Stimulated activated CD8-positive, alpha-beta memory T cell treated with anti-CD3 and anti-CD28 coated beads, Interleukin-7, amount 100 ng/mL, for 48 hours (primary cell): ENCODE data around the gene RNF17.

Source experiments
- DNase-seq, 2 donors: peaks; one replicate each; pipeline ENCODE4 v3.0.0-alpha.2; 2020; ENCODE audit warnings: low read depth in 1 of 2; ENCODE audit errors: extremely low read depth in 1 of 2

The RNF17 gene

DNA sequence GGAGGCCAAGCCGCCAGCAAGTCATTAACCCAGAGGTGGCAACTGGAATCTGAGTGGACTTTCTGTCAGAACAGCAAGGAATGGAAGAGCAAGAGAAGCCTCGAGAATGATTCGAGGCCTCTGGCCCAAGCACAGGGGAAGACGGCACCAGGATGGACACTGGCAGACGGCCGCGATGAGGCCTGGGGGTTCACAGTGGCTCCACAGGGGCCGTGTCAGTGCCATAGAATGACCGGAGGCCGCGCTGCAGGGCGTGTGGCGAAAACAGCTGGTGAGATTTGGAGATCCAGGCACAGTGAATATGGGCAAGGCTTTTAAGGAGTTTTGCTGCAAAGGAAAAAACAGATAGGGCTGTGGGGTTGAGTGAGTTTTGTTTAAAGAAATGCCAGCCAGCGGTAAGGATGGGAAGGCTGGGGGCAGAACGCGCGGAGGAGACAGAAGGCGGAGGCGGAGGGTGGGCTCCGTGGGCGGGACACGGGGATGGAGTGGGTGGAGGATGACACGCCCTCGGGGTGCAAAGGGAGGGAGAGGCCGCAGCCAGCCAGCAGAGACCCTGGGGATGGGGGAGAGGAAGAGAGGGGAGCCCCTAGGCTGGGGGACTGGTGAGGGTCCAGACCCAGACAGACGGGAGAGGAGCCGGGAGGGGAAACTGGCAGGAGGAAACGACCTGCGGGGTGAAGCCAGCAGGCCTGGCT lies 130.5 kb downstream of the RNF17 start:
- no peak for DNase-seq

DNA sequence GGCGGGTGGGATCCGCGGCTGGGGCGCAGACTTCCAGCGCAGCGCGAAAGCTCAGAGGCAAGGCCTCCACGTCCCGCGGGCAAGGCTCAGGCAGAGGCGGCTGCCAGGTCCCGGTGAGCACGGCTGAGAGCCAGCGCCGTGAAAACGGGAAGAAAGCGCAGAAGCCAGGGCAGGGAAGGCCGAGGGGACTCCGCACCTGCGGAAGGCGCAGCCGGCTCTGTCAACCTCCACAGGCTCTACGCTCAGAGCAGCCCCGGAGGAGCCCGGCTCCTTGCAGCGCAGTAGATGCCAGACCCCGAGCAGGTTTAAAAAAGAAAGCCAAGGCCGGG lies 131.0 kb downstream of the RNF17 start:
- no peak for DNase-seq

GRCh38 chr13:24896061-24896460 lies 132.1 kb downstream of the RNF17 start:
- no peak for DNase-seq

DNA sequence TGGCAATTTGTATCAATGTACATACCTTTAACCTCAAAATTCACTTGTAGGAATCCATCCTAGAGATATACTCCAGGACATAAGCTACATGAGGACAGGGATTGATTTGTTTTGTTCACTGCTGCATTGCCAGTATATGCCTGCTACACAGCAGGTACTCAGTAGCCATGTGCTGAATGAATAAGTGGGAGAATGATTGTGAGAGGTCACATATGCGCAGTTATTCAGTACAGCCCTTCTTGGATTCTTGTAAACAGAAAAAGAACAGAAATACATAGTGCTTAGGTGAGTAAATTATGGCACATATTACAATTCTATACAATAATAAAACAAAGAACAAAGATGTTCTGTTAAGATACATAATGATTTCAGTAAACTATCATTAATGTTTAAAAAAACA lies 133.3 kb downstream of the RNF17 start:
- DNase-seq: no peak

- DNase-seq: no peak
Measured at GRCh38 chr13:24899601-24900000, 135.6 kb downstream of the RNF17 start.

- DNase-seq: no peak
Measured at GRCh38 chr13:24900507-24900906, 136.5 kb downstream of the RNF17 start.

DNA sequence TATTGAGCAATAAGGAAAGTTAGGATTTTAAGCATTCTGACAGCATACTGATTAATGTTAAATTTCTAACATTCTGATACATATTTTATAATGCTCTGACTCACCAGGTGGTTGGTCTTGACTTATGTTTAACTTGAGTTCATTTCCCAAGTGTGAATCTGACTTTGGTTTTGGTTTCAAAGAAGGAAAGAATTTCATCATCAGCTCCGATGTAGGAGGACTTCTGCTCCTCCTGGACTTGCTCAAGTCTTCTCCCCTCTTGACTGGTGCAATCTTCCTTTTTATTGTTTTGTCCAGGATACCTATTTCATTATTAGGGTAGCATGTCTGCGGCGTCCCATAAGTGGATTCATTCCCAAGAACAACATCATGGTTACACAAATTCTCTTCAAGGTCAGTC lies 141.3 kb downstream of the RNF17 start:
- DNase-seq: no peak

DNA sequence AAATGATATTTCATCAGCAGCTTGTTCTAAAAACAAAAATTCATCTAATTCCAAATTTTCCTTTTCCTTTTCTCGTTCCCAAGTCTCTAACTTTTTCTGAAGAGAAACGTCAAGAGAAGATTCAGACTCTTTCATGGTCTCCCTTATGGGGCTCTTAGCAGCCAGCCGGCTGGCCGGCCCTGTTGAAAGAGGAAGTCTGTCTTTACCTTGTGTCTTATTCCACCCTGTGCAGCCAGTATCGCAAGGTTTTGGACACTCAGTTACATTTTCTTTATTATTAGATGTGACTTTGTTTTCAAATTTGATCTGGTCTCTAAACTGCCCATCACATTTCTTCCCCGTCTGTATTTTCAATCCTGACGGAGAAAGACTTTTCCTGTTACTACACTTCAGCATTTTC lies 142.3 kb downstream of the RNF17 start:
- DNase-seq: no peak

GRCh38 chr13:24910502-24911132 lies 146.6 kb downstream of the RNF17 start:
- DNase-seq: no peak

DNA sequence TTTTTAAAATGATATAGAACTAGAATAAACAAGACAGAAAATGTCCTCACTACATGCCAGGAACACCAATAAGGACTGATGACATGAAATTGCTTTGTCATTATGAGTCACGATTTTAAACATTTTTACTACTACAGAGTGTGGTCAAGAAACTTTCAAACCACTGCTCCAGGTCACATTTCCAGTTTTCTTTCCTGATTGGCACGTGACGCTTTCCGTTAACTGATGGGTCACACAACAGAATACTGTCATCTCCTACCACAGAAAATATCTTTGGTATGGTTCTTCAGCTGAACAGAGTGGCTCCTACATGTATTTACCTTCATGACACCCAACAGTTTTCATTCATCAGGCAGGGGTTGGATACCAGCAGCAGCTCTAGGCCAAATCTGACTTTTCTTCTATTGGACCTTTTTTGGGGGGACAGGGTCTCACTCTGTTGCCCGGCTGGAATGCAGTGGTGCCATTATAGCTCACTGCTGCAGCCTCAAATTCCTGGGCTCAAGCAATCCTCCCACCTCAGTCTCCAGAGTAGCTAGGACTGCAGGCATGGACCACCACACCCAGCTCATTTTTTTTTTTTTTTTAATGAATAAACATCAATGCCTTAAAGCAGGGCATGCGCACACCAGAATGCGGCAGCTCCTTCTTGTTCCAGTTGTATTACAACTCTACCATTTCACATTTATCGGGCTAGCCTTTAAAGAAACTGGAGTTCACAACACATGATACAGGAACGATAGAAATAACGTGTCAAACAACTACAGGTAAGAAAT lies 147.4 kb downstream of the RNF17 start:
- no peak for DNase-seq

DNA sequence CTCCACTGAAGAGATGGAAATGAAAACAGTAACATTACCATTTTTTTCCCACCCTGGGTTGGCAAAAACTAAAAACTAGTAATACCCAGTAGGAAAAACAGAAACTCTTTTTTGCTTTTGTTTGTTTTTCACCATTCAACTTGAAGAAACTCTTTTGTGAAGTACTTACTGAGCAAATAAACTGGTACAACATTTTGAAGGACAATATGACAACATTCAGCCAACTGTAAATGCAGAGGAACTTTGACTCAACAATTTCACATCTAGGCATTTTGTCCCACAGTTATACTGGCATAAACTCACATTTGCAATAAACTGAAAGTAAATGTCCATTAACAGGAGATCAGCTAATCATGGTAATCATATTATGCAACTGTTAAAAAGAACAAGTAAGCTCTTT lies 152.5 kb downstream of the RNF17 start:
- DNase-seq: no peak

DNA sequence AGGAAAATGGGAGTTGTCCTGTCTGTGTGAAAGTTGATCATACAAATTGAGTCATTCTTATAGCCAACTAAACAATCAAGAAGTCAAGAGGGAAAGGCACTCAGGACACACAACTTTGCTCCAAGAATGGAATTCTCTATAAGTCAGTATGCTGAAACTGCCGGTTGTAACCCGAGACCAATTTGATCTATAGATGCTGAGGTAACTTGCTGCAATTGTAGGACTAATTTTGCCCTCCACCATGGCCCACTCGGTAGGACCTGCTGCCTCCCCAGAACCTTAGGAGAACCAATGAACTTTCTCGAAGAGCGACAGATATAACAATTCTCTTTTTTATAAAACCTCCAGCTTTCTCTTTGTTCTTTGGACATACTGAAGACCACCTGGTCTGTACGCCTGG lies 157.0 kb downstream of the RNF17 start:
- no peak for DNase-seq

DNA sequence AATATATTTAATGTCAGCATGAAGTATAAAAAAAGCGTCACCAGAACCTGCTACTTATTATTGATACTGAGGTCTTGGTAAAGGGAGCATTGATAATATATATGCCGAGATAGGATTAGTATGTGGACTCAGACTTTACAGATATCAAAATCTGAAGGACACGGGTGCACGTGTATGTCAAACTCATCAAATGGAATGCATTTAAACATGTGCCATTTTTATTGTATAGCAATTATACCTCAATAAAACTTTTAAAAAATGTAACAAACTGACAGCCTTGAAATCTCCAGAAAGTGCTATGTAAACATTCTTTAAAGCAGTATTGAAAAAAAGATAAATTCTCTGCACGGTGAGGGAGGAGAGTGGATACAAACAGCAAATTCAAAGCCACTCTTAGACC lies 157.9 kb downstream of the RNF17 start:
- DNase-seq: no peak

- DNase-seq: peak in 1 of 2 donors; percentile 9
Measured at GRCh38 chr13:24922387-24922744, 158.4 kb downstream of the RNF17 start.

- DNase-seq: peak; percentile 90 to 93
Measured at GRCh38 chr13:24922745-24923591, 159.0 kb downstream of the RNF17 start.

- DNase-seq: no peak
Measured at GRCh38 chr13:24925318-24926231, 161.6 kb downstream of the RNF17 start.

DNA sequence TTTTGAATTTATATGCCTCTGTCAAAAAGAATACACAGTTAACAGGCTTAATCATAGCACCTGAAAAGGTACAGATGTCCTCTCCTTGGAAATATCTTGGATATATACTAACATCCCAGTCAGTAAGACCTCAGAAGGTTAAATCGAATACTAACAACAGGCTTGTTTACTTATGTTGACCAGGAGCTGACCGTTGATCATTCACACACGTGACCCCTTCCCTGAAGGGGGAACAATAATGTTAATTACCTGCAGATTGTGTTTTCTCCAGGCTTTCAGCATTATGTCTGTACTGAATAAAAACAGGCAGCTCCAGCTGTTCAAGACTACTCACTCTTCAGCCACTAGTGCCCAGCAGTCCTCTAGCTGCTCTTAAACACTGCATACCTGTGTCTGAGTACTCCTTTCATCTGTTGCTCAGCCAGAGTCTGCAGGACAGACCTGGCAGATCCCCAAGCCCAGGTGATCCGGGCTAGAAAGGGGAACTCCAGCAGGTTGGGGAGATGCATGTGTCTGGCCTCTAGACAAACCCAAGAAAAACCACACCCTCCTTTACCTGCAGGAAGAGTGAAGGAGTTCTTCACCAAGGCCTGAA lies 163.9 kb downstream of the RNF17 start:
- DNase-seq: no peak

GRCh38 chr13:24929196-24929595 lies 165.2 kb downstream of the RNF17 start:
- no peak for DNase-seq
